GM23338 (cell line): ENCODE measurements around the gene WNK1. TPM values are rescaled to one million over a fixed set of nuclear protein-coding genes. Genes with fewer than 3 reads are reported as not detected.

Experiments
- ATAC-seq: fragments of 200-7000 bp; cut with Tn5 transposase; 3 replicates; pipeline ENCODE4 v1.9.1; 2020
- DNase-seq: peaks from one replicate; pipeline ENCODE4 v3.0.0-alpha.2; 2015; ENCODE audit warnings: low spot score
- H2AFZ ChIP-seq: fragments of 200-600 bp; sonication (generic); 2 replicates; pipeline ENCODE4 v1.8.0; 2016; ENCODE audit warnings: antibody characterized with exemption, mild to moderate bottlenecking, moderate library complexity
- H3F3A ChIP-seq: fragments of 200-600 bp; sonication (generic); replicated peaks from 2 replicates; pipeline ENCODE4 v1.8.0; 2017; ENCODE audit warnings: antibody characterized with exemption, mixed run types, low read depth
- H3K27ac ChIP-seq: fragments of 200-600 bp; sonication (generic); 2 replicates; pipeline ENCODE4 v1.6.1; 2016; ENCODE audit warnings: low read depth
- H3K27me3 ChIP-seq: fragments of 200-600 bp; sonication (generic); 2 replicates; pipeline ENCODE4 v1.8.0; 2016; ENCODE audit warnings: mild to moderate bottlenecking, mixed run types, moderate library complexity; ENCODE audit not compliant: insufficient read depth
- H3K36me3 ChIP-seq: fragments of 200-600 bp; sonication (generic); 2 replicates; pipeline ENCODE4 v1.8.0; 2016; ENCODE audit warnings: mild to moderate bottlenecking; ENCODE audit not compliant: insufficient read depth
- H3K4me1 ChIP-seq: fragments of 200-600 bp; sonication (generic); 2 replicates; pipeline ENCODE4 v1.8.0; 2016; ENCODE audit warnings: mild to moderate bottlenecking, moderate library complexity; ENCODE audit not compliant: insufficient read depth
- H3K4me2 ChIP-seq: fragments of 200-600 bp; sonication (generic); 2 replicates; pipeline ENCODE4 v1.7.1; 2017; ENCODE audit warnings: mixed run types
- H3K4me3 ChIP-seq: fragments of 200-600 bp; sonication (generic); 2 replicates; pipeline ENCODE4 v1.6.1; 2016; ENCODE audit warnings: mixed run types
- H3K79me2 ChIP-seq: fragments of 200-600 bp; sonication (generic); replicated peaks from 2 replicates; pipeline ENCODE4 v1.8.0; 2017; ENCODE audit warnings: mild to moderate bottlenecking; ENCODE audit not compliant: insufficient read depth
- H3K9me2 ChIP-seq: fragments of 200-600 bp; sonication (generic); 2 replicates; pipeline ENCODE4 v1.8.0; 2017; ENCODE audit not compliant: insufficient read depth
- H4K20me1 ChIP-seq: fragments of 200-600 bp; sonication (generic); replicated peaks from 2 replicates; pipeline ENCODE4 v1.8.0; 2017; ENCODE audit warnings: mild to moderate bottlenecking; ENCODE audit not compliant: insufficient read depth
- H3K27ac Mint-ChIP-seq: 2 replicates; pipeline ENCODE4 v1.8.0; 2020; ENCODE audit warnings: inconsistent platforms, mild to moderate bottlenecking, moderate library complexity, mixed read lengths
- H3K27me3 Mint-ChIP-seq: 3 replicates; pipeline ENCODE4 v1.8.0; 2022; ENCODE audit warnings: low read depth, mild to moderate bottlenecking, moderate library complexity, mixed read lengths, inconsistent platforms; ENCODE audit not compliant: insufficient read depth, poor library complexity
- H3K36me3 Mint-ChIP-seq: 3 replicates; pipeline ENCODE4 v1.8.0; 2021; ENCODE audit warnings: low read depth, mild to moderate bottlenecking, inconsistent platforms, moderate library complexity, mixed read lengths
- H3K4me1 Mint-ChIP-seq: 3 replicates; pipeline ENCODE4 v1.8.0; 2020; ENCODE audit warnings: mild to moderate bottlenecking, inconsistent platforms, mixed read lengths
- H3K4me3 Mint-ChIP-seq: 3 replicates; pipeline ENCODE4 v1.8.0; 2021; ENCODE audit warnings: moderate library complexity, mild to moderate bottlenecking, inconsistent platforms, mixed read lengths
- H3K9me3 Mint-ChIP-seq: 3 replicates; pipeline ENCODE4 v1.8.0; 2020; ENCODE audit warnings: moderate library complexity, mild to moderate bottlenecking, inconsistent platforms, mixed read lengths
- CREB1 ChIP-seq: fragments of 250-450 bp; sonication (Bioruptor Pico); IDR thresholded peaks from 2 replicates; pipeline ENCODE4 v1.5.0; 2020; ENCODE audit warnings: low read depth, mild to moderate bottlenecking, moderate library complexity
- EZH2phosphoT487 ChIP-seq: fragments of 200-600 bp; sonication (generic); IDR thresholded peaks from one replicate; pipeline ENCODE4 v1.8.1; 2018; ENCODE audit warnings: antibody characterized with exemption; ENCODE audit not compliant: unreplicated experiment
- JUNB ChIP-seq: IDR thresholded peaks from one replicate; pipeline ENCODE4 v1.6.1; 2016; ENCODE audit warnings: antibody characterized with exemption; ENCODE audit not compliant: unreplicated experiment
- NANOG ChIP-seq: IDR thresholded peaks from 2 replicates; pipeline ENCODE4 v1.6.1; 2016; ENCODE audit warnings: antibody characterized with exemption, borderline replicate concordance
- POLR2AphosphoS5 ChIP-seq: IDR thresholded peaks from 2 replicates; pipeline ENCODE4 v1.6.1; 2016; ENCODE audit warnings: antibody characterized with exemption, low read depth
- STAT1 ChIP-seq: IDR thresholded peaks from one replicate; pipeline ENCODE4 v1.6.1; 2016; ENCODE audit warnings: antibody characterized with exemption; ENCODE audit not compliant: unreplicated experiment
- ZNF114 ChIP-seq: fragments of 250-450 bp; sonication (Bioruptor Pico); IDR thresholded peaks from 2 replicates; pipeline ENCODE4 v1.5.0; 2020; ENCODE audit warnings: mild to moderate bottlenecking, moderate library complexity
- ZNF331 ChIP-seq: fragments of 250-450 bp; sonication (Bioruptor Pico); IDR thresholded peaks from 2 replicates; pipeline ENCODE4 v1.5.0; 2020; ENCODE audit warnings: low read depth, mild to moderate bottlenecking, moderate library complexity
- polyA plus RNA-seq: library from polyadenylated mRNA; unstranded; fragments of >200 nt; fragmentation: Nextera tagmentation; extraction: Ambion mirVana; gene quantifications from 2 replicates; pipeline ENCODE4 v1.2.1, GENCODE V29; 2016
- total RNA-seq: library from RNA; depleted of rRNA; stranded (reverse); fragments of >200 nt; shearing (Covaris generic); gene quantifications from 2 replicates; pipeline ENCODE4 v1.2.3, GENCODE V29; 2014
- TF ChIP-seq, protein P1 (sequence below): IDR thresholded peaks from 2 replicates; pipeline ENCODE4 v1.6.1; 2016; ENCODE audit warnings: antibody characterized with exemption
- TF ChIP-seq, protein P2 (sequence below): fragments of 250-450 bp; sonication (Bioruptor Pico); IDR thresholded peaks from 2 replicates; pipeline ENCODE4 v1.5.0; 2020; ENCODE audit warnings: mild to moderate bottlenecking, moderate library complexity

The WNK1 gene
- total and polyA plus RNA-seq, 2 experiments from 2014 or later: 86.8 to 114 TPM

DNA sequence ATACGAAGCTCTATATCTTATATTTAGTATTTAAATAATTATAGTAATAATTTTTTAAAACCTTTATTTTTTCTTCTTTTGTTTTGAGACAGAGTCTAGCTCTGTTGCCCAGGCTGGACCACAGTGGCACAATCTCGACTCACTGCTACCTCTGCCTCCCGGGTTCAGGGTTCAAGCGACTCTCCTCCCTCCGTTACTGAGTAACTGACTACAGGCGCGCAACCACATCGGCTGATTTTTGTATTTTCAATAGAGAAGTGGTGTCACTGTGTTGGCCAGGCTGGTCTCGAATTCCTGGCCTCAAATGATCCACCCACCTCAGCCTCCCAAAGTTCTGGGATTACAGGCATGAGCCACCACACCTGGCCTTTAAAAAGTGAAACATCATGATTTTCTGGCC lies 13.0 kb upstream of the WNK1 start:
- H3K4me3 Mint-ChIP-seq: no peak overlapping the region
- H3K9me3 Mint-ChIP-seq: no peaks in the 10 kb centered on the region

DNA sequence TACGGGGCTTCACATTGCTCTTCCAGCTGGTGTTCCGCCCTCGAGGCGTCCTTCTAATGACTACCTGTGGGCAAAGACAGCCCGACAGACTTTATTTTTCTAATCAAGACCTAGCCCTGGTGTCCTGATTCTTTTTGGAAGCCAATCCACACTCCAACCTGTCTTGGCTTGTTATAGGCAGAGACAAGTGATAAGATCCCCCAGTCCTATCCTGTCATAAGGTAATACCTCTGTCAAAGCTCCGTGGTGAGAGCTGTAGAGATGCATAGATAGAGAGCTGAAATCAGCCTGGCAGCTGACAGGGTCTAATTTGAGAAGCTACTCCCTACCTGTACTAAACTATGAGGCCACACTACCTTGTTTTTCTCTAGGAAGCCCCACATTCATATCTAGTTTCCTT lies 11.5 kb upstream of the WNK1 start:
- TF ChIP-seq POLR2AphosphoS5 (no peak), EZH2phosphoT487 (no peak), ZNF114 (CRISPR knock-in tag) (no peak)
- Histone ChIP-seq H3F3A (no peaks in the 10 kb centered on the region), H3K36me3 (no peaks in the 10 kb centered on the region), H3K4me1 (no peaks in the 10 kb centered on the region), H3K4me3 (no peak overlapping the region), H2AFZ (no peak overlapping the region), H3K27me3 (no peaks in the 10 kb centered on the region), H3K27ac (no peak overlapping the region), H3K9me2 (no peaks in the 10 kb centered on the region), H4K20me1 (no peaks in the 10 kb centered on the region), H3K4me2 (no peak overlapping the region), H3K79me2 (no peaks in the 10 kb centered on the region)
- H3K27ac Mint-ChIP-seq: no peak overlapping the region
- H3K27me3 Mint-ChIP-seq: peaks cover 1% of the 10 kb centered on the region
- H3K9me3 Mint-ChIP-seq: no peaks in the 10 kb centered on the region
- H3K4me3 Mint-ChIP-seq: no peak overlapping the region
- H3K4me1 Mint-ChIP-seq: no peaks in the 10 kb centered on the region
- ATAC-seq: no peak
- no peaks in the 10 kb centered on the region for H3K36me3 Mint-ChIP-seq
- DNase-seq: no peak

More for the DNA sequence above, 13.0 kb upstream of the WNK1 start:
- peaks cover 3% of the 10 kb centered on the region for H3K27me3 Mint-ChIP-seq
- no peak for ATAC-seq
- no peaks in the 10 kb centered on the region for H3F3A ChIP-seq
- H3K9me2 ChIP-seq: no peaks in the 10 kb centered on the region
- no peak overlapping the region for H3K27ac ChIP-seq
- no peak overlapping the region for H3K4me3 ChIP-seq
- H3K27me3 ChIP-seq: no peaks in the 10 kb centered on the region
- no peak for DNase-seq
- no peaks in the 10 kb centered on the region for H3K4me1 ChIP-seq
- no peak overlapping the region for H3K4me2 ChIP-seq
- TF ChIP-seq JUNB: no peak
- TF ChIP-seq ZNF114 (CRISPR knock-in tag): no peak
- no peak for TF ChIP-seq NANOG
- no peaks in the 10 kb centered on the region for H3K36me3 Mint-ChIP-seq
- no peaks in the 10 kb centered on the region for H4K20me1 ChIP-seq
- H3K4me1 Mint-ChIP-seq: no peaks in the 10 kb centered on the region
- no peak overlapping the region for H3K27ac Mint-ChIP-seq
- H3K79me2 ChIP-seq: no peaks in the 10 kb centered on the region
- H2AFZ ChIP-seq: no peak overlapping the region
- H3K36me3 ChIP-seq: no peaks in the 10 kb centered on the region

DNA sequence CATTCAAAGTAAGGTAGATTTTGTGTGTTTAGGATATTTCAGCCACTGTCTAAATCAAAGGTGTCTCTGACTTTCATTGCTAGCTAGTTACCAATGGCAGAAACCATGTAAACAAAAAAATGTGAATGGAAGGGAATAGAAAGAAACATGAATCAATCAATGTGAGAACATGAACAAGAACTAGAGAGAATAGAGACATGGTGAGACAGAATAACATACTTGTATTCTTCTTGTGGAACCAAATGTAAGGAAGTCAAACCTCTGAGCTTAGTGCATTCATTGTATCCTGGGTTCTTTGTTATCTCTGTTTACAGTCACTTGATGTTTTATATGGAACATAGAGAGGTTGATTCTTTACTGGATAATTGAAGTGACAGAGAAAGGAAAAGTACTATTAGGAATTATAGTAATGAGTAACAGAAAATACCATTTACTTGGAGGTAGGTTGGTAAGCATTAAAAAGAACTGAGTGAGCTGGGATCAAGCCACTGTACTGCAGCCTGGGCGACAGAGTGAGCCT lies 2.6 kb upstream of the WNK1 start:
- Histone ChIP-seq H3K27me3 (no peaks in the 10 kb centered on the region), H3K4me1 (peaks cover 19% of the 10 kb centered on the region), H4K20me1 (peaks cover 9% of the 10 kb centered on the region), H3K79me2 (peaks cover 11% of the 10 kb centered on the region), H3F3A (no peaks in the 10 kb centered on the region), H3K9me2 (no peaks in the 10 kb centered on the region), H3K27ac (no peak overlapping the region), H3K4me3 (no peak overlapping the region), H3K4me2 (no peak overlapping the region; the same call in 1 of the 2 replicates), H3K36me3 (no peaks in the 10 kb centered on the region), H2AFZ (no peak overlapping the region)
- peaks cover 10% of the 10 kb centered on the region for H3K4me1 Mint-ChIP-seq
- DNase-seq (no peak), ATAC-seq (no peak)
- peaks cover 10% of the 10 kb centered on the region for H3K36me3 Mint-ChIP-seq
- 0 out of 2 replicates have a peak overlapping the region, but pooled peaks have one; percentile 52 for H3K27ac Mint-ChIP-seq
- no peaks in the 10 kb centered on the region for H3K9me3 Mint-ChIP-seq
- peak overlapping the region; percentile 40; the same call in 2 of the 3 replicates for H3K4me3 Mint-ChIP-seq
- H3K27me3 Mint-ChIP-seq: no peaks in the 10 kb centered on the region
- TF ChIP-seq STAT1 (no peak), ZNF331 (CRISPR knock-in tag) (no peak), JUNB (no peak), NANOG (no peak), POLR2AphosphoS5 (no peak), ZNF114 (CRISPR knock-in tag) (no peak), CREB1 (CRISPR knock-in tag) (no peak)
- TF ChIP-seq, protein P1, sequence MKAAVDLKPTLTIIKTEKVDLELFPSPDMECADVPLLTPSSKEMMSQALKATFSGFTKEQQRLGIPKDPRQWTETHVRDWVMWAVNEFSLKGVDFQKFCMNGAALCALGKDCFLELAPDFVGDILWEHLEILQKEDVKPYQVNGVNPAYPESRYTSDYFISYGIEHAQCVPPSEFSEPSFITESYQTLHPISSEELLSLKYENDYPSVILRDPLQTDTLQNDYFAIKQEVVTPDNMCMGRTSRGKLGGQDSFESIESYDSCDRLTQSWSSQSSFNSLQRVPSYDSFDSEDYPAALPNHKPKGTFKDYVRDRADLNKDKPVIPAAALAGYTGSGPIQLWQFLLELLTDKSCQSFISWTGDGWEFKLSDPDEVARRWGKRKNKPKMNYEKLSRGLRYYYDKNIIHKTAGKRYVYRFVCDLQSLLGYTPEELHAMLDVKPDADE: no peak
- TF ChIP-seq, protein P2, sequence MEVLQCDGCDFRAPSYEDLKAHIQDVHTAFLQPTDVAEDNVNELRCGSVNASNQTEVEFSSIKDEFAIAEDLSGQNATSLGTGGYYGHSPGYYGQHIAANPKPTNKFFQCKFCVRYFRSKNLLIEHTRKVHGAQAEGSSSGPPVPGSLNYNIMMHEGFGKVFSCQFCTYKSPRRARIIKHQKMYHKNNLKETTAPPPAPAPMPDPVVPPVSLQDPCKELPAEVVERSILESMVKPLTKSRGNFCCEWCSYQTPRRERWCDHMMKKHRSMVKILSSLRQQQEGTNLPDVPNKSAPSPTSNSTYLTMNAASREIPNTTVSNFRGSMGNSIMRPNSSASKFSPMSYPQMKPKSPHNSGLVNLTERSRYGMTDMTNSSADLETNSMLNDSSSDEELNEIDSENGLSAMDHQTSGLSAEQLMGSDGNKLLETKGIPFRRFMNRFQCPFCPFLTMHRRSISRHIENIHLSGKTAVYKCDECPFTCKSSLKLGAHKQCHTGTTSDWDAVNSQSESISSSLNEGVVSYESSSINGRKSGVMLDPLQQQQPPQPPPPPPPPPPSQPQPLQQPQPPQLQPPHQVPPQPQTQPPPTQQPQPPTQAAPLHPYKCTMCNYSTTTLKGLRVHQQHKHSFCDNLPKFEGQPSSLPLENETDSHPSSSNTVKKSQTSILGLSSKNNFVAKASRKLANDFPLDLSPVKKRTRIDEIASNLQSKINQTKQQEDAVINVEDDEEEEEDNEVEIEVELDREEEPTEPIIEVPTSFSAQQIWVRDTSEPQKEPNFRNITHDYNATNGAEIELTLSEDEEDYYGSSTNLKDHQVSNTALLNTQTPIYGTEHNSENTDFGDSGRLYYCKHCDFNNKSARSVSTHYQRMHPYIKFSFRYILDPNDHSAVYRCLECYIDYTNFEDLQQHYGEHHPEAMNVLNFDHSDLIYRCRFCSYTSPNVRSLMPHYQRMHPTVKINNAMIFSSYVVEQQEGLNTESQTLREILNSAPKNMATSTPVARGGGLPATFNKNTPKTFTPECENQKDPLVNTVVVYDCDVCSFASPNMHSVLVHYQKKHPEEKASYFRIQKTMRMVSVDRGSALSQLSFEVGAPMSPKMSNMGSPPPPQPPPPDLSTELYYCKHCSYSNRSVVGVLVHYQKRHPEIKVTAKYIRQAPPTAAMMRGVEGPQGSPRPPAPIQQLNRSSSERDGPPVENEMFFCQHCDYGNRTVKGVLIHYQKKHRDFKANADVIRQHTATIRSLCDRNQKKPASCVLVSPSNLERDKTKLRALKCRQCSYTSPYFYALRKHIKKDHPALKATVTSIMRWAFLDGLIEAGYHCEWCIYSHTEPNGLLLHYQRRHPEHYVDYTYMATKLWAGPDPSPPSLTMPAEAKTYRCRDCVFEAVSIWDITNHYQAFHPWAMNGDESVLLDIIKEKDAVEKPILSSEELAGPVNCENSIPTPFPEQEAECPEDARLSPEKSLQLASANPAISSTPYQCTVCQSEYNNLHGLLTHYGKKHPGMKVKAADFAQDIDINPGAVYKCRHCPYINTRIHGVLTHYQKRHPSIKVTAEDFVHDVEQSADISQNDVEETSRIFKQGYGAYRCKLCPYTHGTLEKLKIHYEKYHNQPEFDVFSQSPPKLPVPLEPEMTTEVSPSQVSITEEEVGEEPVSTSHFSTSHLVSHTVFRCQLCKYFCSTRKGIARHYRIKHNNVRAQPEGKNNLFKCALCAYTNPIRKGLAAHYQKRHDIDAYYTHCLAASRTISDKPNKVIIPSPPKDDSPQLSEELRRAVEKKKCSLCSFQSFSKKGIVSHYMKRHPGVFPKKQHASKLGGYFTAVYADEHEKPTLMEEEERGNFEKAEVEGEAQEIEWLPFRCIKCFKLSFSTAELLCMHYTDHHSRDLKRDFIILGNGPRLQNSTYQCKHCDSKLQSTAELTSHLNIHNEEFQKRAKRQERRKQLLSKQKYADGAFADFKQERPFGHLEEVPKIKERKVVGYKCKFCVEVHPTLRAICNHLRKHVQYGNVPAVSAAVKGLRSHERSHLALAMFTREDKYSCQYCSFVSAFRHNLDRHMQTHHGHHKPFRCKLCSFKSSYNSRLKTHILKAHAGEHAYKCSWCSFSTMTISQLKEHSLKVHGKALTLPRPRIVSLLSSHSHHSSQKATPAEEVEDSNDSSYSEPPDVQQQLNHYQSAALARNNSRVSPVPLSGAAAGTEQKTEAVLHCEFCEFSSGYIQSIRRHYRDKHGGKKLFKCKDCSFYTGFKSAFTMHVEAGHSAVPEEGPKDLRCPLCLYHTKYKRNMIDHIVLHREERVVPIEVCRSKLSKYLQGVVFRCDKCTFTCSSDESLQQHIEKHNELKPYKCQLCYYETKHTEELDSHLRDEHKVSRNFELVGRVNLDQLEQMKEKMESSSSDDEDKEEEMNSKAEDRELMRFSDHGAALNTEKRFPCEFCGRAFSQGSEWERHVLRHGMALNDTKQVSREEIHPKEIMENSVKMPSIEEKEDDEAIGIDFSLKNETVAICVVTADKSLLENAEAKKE (CRISPR knock-in tag): no peak
